ENCODE measurements around the gene UNC5CL.

UNC5CL gene

GRCh38 chr6:41050536-41050935, 11.5 kb upstream of the UNC5CL start:
- WGBS (ENCODE audit: extremely low coverage, insufficient coverage, low lambda C conversion rate) = no CpG with 5 or more reads among the region's 3 CpGs
- no peaks in the 10 kb centered on the region for H3K36me3 ChIP-seq (ENCODE audit: control insufficient read depth, insufficient read depth, low read length)
- no peak for DNase-seq
- H3K79me1 ChIP-seq (ENCODE audit: low read length) = no peaks in the 10 kb centered on the region
- H3K4ac ChIP-seq (ENCODE audit: low read depth, low read length) = no peak overlapping the region
- H4K5ac ChIP-seq (ENCODE audit: low read length) = no peak overlapping the region
- H2AK5ac ChIP-seq (ENCODE audit: low read length) = no peak overlapping the region
- H4K8ac ChIP-seq (ENCODE audit: low read depth, low read length) = no peak overlapping the region
- H3K23ac ChIP-seq (ENCODE audit: low read length) = no peak overlapping the region
- no peak overlapping the region for H3K27ac ChIP-seq (ENCODE audit: low read depth, low read length)
- H2BK15ac ChIP-seq (replicated peaks; ENCODE audit: low read depth) = no peak overlapping the region
- H3K9ac ChIP-seq (ENCODE audit: low read length) = no peak overlapping the region
- H3K79me2 ChIP-seq (ENCODE audit: control insufficient read depth, insufficient read depth, low read length) = no peaks in the 10 kb centered on the region
- no peak overlapping the region for H2BK120ac ChIP-seq (ENCODE audit: low read depth, low read length)
- H2BK5ac ChIP-seq (ENCODE audit: low read length) = no peak overlapping the region
- peaks cover 12% of the 10 kb centered on the region for H3K4me1 ChIP-seq (ENCODE audit: control insufficient read depth, low read depth, low read length)
- no peak overlapping the region for H3K4me2 ChIP-seq (ENCODE audit: low read length)
- H3K27me3 ChIP-seq (ENCODE audit: insufficient read depth, low read length, poor library complexity) = no peaks in the 10 kb centered on the region
- no peak overlapping the region for H3K4me3 ChIP-seq (ENCODE audit: low read length)
- H3K56ac ChIP-seq (ENCODE audit: low read length) = no peak overlapping the region
- H3K18ac ChIP-seq (ENCODE audit: low read length) = no peak overlapping the region

- no peak for DNase-seq
Observed at GRCh38 chr6:41049955-41050354, 10.9 kb upstream of the UNC5CL start.

GRCh38 chr6:41049521-41049920, 10.5 kb upstream of the UNC5CL start:
- no peak overlapping the region for H2BK15ac ChIP-seq (replicated peaks; ENCODE audit: low read depth)
- no peak overlapping the region for H3K4ac ChIP-seq (ENCODE audit: low read depth, low read length)
- H3K79me1 ChIP-seq (ENCODE audit: low read length) = no peaks in the 10 kb centered on the region
- H3K27me3 ChIP-seq (ENCODE audit: insufficient read depth, low read length, poor library complexity) = no peaks in the 10 kb centered on the region
- no peak overlapping the region for H3K56ac ChIP-seq (ENCODE audit: low read length)
- H3K4me1 ChIP-seq (ENCODE audit: control insufficient read depth, low read depth, low read length) = peaks cover 12% of the 10 kb centered on the region
- WGBS (ENCODE audit: extremely low coverage, insufficient coverage, low lambda C conversion rate) = no CpG with 5 or more reads among the region's 1 CpG
- no peak overlapping the region for H4K5ac ChIP-seq (ENCODE audit: low read length)
- no peak overlapping the region for H3K4me2 ChIP-seq (ENCODE audit: low read length)
- no peak overlapping the region for H3K27ac ChIP-seq (ENCODE audit: low read depth, low read length)
- no peaks in the 10 kb centered on the region for H3K79me2 ChIP-seq (ENCODE audit: control insufficient read depth, insufficient read depth, low read length)
- no peak overlapping the region for H4K8ac ChIP-seq (ENCODE audit: low read depth, low read length)
- DNase-seq = peak; percentile 81
- H2BK5ac ChIP-seq (ENCODE audit: low read length) = no peak overlapping the region
- H3K4me3 ChIP-seq (ENCODE audit: low read length) = no peak overlapping the region
- no peak overlapping the region for H3K9ac ChIP-seq (ENCODE audit: low read length)
- H3K18ac ChIP-seq (ENCODE audit: low read length) = no peak overlapping the region
- no peak overlapping the region for H2AK5ac ChIP-seq (ENCODE audit: low read length)
- H2BK120ac ChIP-seq (ENCODE audit: low read depth, low read length) = no peak overlapping the region
- H3K36me3 ChIP-seq (ENCODE audit: control insufficient read depth, insufficient read depth, low read length) = no peaks in the 10 kb centered on the region
- H3K23ac ChIP-seq (ENCODE audit: low read length) = peak overlapping the region; percentile 35

More at GRCh38 chr6:41049955-41050354, 10.9 kb upstream of the UNC5CL start:
- no peak overlapping the region for H4K8ac ChIP-seq (ENCODE audit: low read depth, low read length)
- H3K9ac ChIP-seq (ENCODE audit: low read length) = no peak overlapping the region
- H2BK120ac ChIP-seq (ENCODE audit: low read depth, low read length) = no peak overlapping the region
- H2AK5ac ChIP-seq (ENCODE audit: low read length) = no peak overlapping the region
- H3K36me3 ChIP-seq (ENCODE audit: control insufficient read depth, insufficient read depth, low read length) = no peaks in the 10 kb centered on the region
- no CpG with 5 or more reads among the region's 7 CpGs for WGBS (ENCODE audit: extremely low coverage, insufficient coverage, low lambda C conversion rate)
- H3K4me2 ChIP-seq (ENCODE audit: low read length) = no peak overlapping the region
- no peak overlapping the region for H3K56ac ChIP-seq (ENCODE audit: low read length)
- H2BK15ac ChIP-seq (replicated peaks; ENCODE audit: low read depth) = no peak overlapping the region
- H3K79me2 ChIP-seq (ENCODE audit: control insufficient read depth, insufficient read depth, low read length) = no peaks in the 10 kb centered on the region
- H3K79me1 ChIP-seq (ENCODE audit: low read length) = no peaks in the 10 kb centered on the region
- no peak overlapping the region for H2BK5ac ChIP-seq (ENCODE audit: low read length)
- H3K23ac ChIP-seq (ENCODE audit: low read length) = peak overlapping the region; percentile 35
- H3K18ac ChIP-seq (ENCODE audit: low read length) = no peak overlapping the region
- no peaks in the 10 kb centered on the region for H3K27me3 ChIP-seq (ENCODE audit: insufficient read depth, low read length, poor library complexity)
- H4K5ac ChIP-seq (ENCODE audit: low read length) = no peak overlapping the region
- peaks cover 12% of the 10 kb centered on the region for H3K4me1 ChIP-seq (ENCODE audit: control insufficient read depth, low read depth, low read length)
- no peak overlapping the region for H3K4me3 ChIP-seq (ENCODE audit: low read length)
- H3K4ac ChIP-seq (ENCODE audit: low read depth, low read length) = no peak overlapping the region
- H3K27ac ChIP-seq (ENCODE audit: low read depth, low read length) = no peak overlapping the region

GRCh38 chr6:41047745-41048732, 9.0 kb upstream of the UNC5CL start:
- Histone ChIP-seq H2BK5ac (ENCODE audit: low read length) (no peak overlapping the region), H3K4me1 (ENCODE audit: control insufficient read depth, low read depth, low read length) (peaks cover 12% of the 10 kb centered on the region), H2BK120ac (ENCODE audit: low read depth, low read length) (no peak overlapping the region), H4K8ac (ENCODE audit: low read depth, low read length) (no peak overlapping the region), H3K36me3 (ENCODE audit: control insufficient read depth, insufficient read depth, low read length) (no peaks in the 10 kb centered on the region), H3K56ac (ENCODE audit: low read length) (no peak overlapping the region), H3K27me3 (ENCODE audit: insufficient read depth, low read length, poor library complexity) (no peaks in the 10 kb centered on the region), H3K4me2 (ENCODE audit: low read length) (no peak overlapping the region), H2BK15ac (replicated peaks; ENCODE audit: low read depth) (no peak overlapping the region), H3K9ac (ENCODE audit: low read length) (no peak overlapping the region), H3K23ac (ENCODE audit: low read length) (no peak overlapping the region), H3K18ac (ENCODE audit: low read length) (no peak overlapping the region), H3K79me2 (ENCODE audit: control insufficient read depth, insufficient read depth, low read length) (no peaks in the 10 kb centered on the region), H2AK5ac (ENCODE audit: low read length) (no peak overlapping the region), H3K4me3 (ENCODE audit: low read length) (no peak overlapping the region), H3K4ac (ENCODE audit: low read depth, low read length) (no peak overlapping the region), H4K5ac (ENCODE audit: low read length) (no peak overlapping the region), H3K79me1 (ENCODE audit: low read length) (no peaks in the 10 kb centered on the region), H3K27ac (ENCODE audit: low read depth, low read length) (no peak overlapping the region)
- DNase-seq = peak; percentile 35
- no CpG with 5 or more reads among the region's 9 CpGs for WGBS (ENCODE audit: extremely low coverage, insufficient coverage, low lambda C conversion rate)

GRCh38 chr6:41047306-41047705, 8.3 kb upstream of the UNC5CL start:
- peaks cover 12% of the 10 kb centered on the region for H3K4me1 ChIP-seq (ENCODE audit: control insufficient read depth, low read depth, low read length)
- no peak for DNase-seq
- WGBS (ENCODE audit: extremely low coverage, insufficient coverage, low lambda C conversion rate) = no CpG with 5 or more reads among the region's 2 CpGs
- no peak overlapping the region for H2BK5ac ChIP-seq (ENCODE audit: low read length)
- no peak overlapping the region for H3K4me2 ChIP-seq (ENCODE audit: low read length)
- no peaks in the 10 kb centered on the region for H3K27me3 ChIP-seq (ENCODE audit: insufficient read depth, low read length, poor library complexity)
- H3K56ac ChIP-seq (ENCODE audit: low read length) = no peak overlapping the region
- H2BK120ac ChIP-seq (ENCODE audit: low read depth, low read length) = no peak overlapping the region
- H4K8ac ChIP-seq (ENCODE audit: low read depth, low read length) = no peak overlapping the region
- H3K23ac ChIP-seq (ENCODE audit: low read length) = no peak overlapping the region
- no peaks in the 10 kb centered on the region for H3K79me2 ChIP-seq (ENCODE audit: control insufficient read depth, insufficient read depth, low read length)
- H3K18ac ChIP-seq (ENCODE audit: low read length) = no peak overlapping the region
- no peak overlapping the region for H3K9ac ChIP-seq (ENCODE audit: low read length)
- no peak overlapping the region for H2AK5ac ChIP-seq (ENCODE audit: low read length)
- H3K27ac ChIP-seq (ENCODE audit: low read depth, low read length) = no peak overlapping the region
- H3K4ac ChIP-seq (ENCODE audit: low read depth, low read length) = no peak overlapping the region
- no peak overlapping the region for H2BK15ac ChIP-seq (replicated peaks; ENCODE audit: low read depth)
- no peak overlapping the region for H3K4me3 ChIP-seq (ENCODE audit: low read length)
- no peaks in the 10 kb centered on the region for H3K79me1 ChIP-seq (ENCODE audit: low read length)
- H3K36me3 ChIP-seq (ENCODE audit: control insufficient read depth, insufficient read depth, low read length) = no peaks in the 10 kb centered on the region
- no peak overlapping the region for H4K5ac ChIP-seq (ENCODE audit: low read length)
